Cerebellar nuclear complex (tissue), 1 donor: ENCODE results near the gene ST6GALNAC1.
"Not testable (repeated sequence)": the region's sequence is repeated elsewhere in the genome, so short reads cannot be mapped to it uniquely, and the experiment has no call there.

Experiments
- DNase-seq, 2 experiments: peaks; one replicate each; lab custom pipeline; 2025; lab: John Stamatoyannopoulos, UW

Gene ST6GALNAC1

GRCh38 chr17:76642032-76642561 lies 1.5 kb downstream of the ST6GALNAC1 start:
- no peak for DNase-seq

- no peak for DNase-seq
These were observed 2.1 kb downstream of the ST6GALNAC1 start for GRCh38 chr17:76641501-76641900.

GRCh38 chr17:76640550-76641380 lies 2.8 kb downstream of the ST6GALNAC1 start:
- DNase-seq, result no peak

- no peak for DNase-seq
These were observed 5.3 kb downstream of the ST6GALNAC1 start for GRCh38 chr17:76638263-76638662.

- not testable (repeated sequence) for DNase-seq
These were observed 6.9 kb downstream of the ST6GALNAC1 start for GRCh38 chr17:76636486-76637206.

GRCh38 chr17:76635659-76636360 lies 7.7 kb downstream of the ST6GALNAC1 start:
- no peak for DNase-seq

GRCh38 chr17:76635039-76635438 lies 8.5 kb downstream of the ST6GALNAC1 start:
- DNase-seq, result no peak

- DNase-seq, result no peak
These were observed 9.8 kb downstream of the ST6GALNAC1 start for GRCh38 chr17:76633628-76634328.

- no peak for DNase-seq
These were observed 11.6 kb downstream of the ST6GALNAC1 start for GRCh38 chr17:76631821-76632565.

GRCh38 chr17:76630151-76630550 lies 13.4 kb downstream of the ST6GALNAC1 start:
- DNase-seq, result no peak

- DNase-seq, result no peak
These were observed 16.0 kb downstream of the ST6GALNAC1 start for GRCh38 chr17:76627510-76627909.

GRCh38 chr17:76626442-76626841 lies 17.1 kb downstream of the ST6GALNAC1 start:
- DNase-seq, result no peak

GRCh38 chr17:76625496-76625895 lies 18.1 kb downstream of the ST6GALNAC1 start:
- DNase-seq, result no peak

- DNase-seq, result no peak
These were observed 20.0 kb downstream of the ST6GALNAC1 start for GRCh38 chr17:76623271-76624146.

- DNase-seq, result no peak
These were observed 25.7 kb downstream of the ST6GALNAC1 start for GRCh38 chr17:76617838-76618237.

- DNase-seq, result no peak
These were observed 28.5 kb downstream of the ST6GALNAC1 start for GRCh38 chr17:76614912-76615617.

GRCh38 chr17:76614064-76614759 lies 29.3 kb downstream of the ST6GALNAC1 start:
- not testable (repeated sequence) for DNase-seq

- no peak for DNase-seq
These were observed 30.3 kb downstream of the ST6GALNAC1 start for GRCh38 chr17:76612977-76613851.
